A172 (cell line): ENCODE measurements around the gene SLC8A3. TPM values are rescaled to one million over a fixed set of nuclear protein-coding genes. Genes with fewer than 3 reads are reported as not detected.

Experiments
- DNase-seq: peaks from one replicate; pipeline ENCODE4 v3.0.0-alpha.2; 2015; ENCODE audit warnings: low spot score
- total RNA-seq: library from RNA; depleted of rRNA; stranded (reverse); fragments of >200 nt; shearing (Covaris generic); gene quantifications from 2 replicates; pipeline ENCODE4 v1.2.3, GENCODE V29; 2014

Gene SLC8A3
- total RNA-seq, 1 experiment from 2014 or later = not detected

DNA sequence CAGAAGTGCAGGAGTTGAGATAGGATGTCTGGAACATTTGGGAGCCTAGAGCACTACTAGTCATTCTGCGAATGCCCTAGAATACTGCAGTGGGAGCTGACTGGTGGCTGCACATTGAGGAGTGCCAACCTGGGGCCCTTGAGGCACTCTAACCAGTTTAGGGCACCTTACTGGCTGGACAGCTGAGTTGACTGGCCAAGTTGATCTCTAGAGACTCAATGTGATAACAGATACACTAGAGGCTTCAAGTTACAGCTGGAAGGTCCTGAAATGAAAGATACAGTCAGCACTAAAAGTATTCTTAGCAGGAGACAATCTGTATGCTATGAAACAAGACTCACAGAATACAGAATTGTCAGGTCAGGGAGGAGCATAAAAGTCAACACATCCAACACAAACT lies 8.0 kb downstream of the SLC8A3 start:
- no peak for DNase-seq

DNA sequence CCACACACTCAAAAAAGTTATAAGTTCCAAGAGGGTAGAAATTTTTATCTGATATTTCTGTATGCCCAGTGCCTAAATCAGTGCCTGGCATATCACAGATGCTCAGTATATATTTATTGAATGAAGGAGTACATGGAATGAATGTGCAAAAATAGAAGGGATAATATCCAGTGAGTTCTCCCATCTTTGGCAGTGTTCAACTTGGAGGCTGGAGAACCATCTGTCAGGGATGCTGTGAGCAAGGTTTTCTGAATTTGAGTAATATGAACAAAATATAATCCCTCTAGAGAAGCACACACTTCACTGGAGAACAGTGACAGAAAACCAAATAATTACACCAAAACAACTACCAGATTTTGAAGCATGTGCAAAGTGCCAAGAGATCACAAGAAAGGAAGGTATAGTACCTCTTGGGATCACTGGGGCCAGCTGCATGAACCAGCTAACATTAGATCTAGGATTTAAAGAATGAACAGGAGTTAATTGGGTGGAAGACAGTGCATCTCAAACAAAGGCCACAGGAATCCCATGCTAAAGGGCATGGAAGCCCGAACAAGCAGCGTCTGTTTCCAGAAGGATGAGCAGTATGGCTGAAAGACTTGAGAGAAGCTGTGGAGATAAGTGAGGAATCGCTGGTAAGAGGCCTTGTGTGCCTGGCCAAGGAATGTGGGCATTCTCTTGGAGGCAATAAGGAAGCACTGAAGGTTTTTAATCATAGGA lies 11.5 kb downstream of the SLC8A3 start:
- DNase-seq = no peak

DNA sequence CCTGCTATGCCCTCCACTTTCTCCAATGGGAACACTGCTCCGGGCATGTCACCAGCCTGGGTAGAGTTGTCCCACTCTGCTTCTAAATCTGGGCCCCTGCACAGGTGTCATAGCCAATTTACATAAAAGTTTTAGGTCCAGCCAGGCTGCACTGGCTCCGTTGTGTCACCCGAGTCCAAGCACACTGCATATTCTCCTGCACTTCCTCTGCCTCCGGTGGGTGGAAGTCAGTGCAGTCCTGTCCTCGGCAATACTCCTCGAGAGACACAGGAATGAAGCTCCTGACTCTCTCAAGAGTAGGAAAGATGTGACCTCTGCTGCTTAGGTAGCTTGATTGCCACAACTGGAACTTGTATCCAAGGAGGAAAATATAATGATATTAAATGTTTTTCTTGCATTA lies 15.2 kb downstream of the SLC8A3 start:
- DNase-seq = no peak

DNA sequence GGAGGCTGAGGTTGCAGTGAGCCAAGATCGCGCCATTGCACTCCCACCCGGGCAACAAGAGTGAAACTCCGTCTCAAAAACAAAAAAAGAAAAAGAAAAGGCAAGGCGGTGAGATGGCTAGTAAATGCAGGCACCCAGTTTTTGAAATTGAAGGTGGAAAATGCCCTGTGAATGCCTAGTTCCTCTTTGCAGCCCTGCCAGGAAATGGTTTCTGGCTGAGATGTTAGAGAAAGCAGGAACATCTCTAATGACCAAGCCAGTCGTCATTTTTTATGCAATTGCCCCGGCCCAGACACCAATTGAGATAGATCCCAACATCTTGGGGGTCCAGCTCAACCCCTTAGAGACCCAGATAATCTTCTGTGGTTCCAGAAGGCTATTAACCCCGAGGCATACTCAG lies 17.0 kb downstream of the SLC8A3 start:
- DNase-seq = no peak

DNA sequence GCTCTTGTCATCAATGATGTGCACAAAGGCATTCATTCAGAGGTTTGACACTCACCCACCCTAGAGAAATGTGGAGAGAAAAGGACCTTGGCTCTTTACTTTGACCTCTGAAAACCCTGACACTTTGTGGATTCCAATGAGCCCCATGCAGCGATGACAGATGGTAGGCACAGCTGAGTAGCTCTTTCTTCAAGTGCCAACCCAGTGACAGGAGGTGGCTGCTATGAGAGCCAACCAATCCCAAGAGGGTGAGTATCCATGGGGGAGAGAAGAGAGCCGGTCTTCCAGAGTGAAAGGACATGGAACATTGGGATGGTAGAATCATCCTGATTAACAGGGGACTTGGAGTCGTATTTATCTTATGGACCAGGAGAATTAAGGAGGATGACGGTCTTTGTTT lies 17.8 kb downstream of the SLC8A3 start:
- no peak for DNase-seq

DNA sequence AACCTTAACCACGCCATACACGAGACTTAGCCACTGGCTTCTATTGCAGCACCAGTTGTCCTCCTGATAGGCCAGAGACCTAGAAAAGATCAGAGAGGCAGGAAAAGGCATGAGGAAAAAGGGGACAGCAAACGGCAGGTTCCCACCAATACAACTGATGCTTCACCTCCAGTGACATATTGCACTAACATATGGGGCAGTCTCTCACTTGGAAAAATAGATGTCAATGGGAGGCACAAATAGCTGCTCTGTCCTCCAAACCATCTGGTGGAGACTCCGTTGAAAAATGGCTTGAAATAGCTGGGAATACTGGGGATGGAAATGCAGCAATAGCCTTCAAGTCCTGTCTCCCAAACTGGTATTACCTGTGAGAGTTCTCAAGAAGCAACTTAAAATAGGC lies 20.3 kb downstream of the SLC8A3 start:
- DNase-seq = no peak

DNA sequence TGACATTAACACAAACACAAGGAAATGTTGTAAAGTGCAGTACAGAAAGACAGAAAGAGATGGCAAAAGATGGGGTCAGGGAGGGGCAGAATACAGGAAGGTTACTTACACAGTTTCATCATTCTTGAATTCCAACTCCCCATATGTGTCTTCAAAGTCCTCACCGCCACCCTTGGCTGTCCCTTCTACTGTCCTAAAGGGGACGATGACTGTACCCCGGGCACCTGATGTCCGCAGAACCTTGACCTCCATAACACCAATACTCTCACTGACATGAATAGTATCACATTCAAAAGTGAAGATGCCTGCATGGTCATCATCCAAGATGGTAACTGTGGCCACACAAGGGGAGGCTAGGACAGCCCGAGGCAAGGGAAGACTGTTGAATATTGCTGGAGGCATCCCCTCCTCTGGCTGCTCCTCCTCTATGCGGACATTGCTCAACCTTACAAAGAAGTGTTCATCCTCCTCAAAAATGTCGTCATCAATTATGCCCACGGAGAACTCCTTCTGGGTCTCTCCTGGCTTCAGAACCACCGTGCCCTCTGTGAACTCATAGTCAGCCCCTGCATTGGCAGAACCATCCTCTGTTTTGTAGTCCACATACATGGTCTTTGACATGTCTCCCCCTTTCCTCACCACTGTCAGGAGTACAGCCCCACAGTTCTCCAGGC lies 22.1 kb downstream of the SLC8A3 start:
- DNase-seq = no peak

DNA sequence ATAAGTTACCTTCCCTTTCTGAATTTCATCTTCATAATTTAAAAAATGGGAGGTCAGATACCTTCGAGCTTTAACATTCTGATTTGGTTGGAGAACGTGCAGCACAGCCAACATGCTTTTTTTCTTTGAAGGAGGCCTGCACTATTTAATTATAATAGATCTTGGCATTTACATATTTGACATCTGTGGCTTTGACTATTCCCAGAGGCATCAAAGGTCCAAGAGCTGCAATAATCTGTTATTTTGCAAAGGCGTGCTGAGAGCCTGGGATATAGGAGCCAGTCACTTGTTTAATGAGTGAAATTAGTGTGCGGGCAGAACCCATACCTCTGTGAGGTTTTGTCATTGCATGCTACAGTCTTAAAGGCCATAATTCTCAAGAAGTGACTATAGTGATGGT lies 26.4 kb downstream of the SLC8A3 start:
- no peak for DNase-seq

DNA sequence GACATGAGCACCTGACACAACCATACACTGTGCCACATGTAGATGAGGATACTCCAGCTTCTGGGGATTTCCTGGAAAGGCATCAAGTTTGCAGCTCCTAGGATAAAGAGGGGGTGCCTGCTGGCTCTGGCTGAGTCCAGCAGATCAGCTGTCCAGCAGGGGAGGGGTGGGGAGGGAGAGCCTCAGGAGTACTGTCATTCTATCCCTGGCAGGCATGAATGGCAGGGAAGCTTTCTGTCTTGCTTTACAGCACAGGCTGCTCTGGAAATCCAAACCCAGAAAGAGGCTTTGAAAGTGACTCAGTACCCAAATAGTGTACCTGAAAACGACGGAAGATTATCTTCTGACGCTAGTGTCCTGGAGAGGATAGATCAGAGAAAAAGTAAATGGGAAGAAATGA lies 32.2 kb downstream of the SLC8A3 start:
- DNase-seq = no peak

DNA sequence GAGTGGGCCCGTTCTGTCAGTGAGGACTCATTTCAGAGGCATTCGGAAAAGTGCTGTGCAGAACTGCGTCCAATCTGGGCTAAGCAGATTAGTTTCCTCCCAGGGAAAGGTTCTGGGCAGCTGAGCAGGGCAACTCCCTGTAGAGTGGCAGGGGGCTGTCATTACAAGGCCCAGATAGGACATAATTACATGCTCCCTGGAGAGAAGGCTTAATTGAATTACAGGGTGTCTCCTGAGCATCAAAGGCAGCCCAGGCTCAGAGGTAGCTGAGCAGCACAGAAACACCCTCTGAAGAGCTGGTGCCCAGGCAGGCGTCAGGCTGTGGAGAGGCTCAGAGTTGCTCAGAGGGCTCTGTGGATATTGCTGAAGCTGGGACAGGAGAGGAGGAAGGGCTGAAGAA lies 36.0 kb downstream of the SLC8A3 start:
- no peak for DNase-seq

DNA sequence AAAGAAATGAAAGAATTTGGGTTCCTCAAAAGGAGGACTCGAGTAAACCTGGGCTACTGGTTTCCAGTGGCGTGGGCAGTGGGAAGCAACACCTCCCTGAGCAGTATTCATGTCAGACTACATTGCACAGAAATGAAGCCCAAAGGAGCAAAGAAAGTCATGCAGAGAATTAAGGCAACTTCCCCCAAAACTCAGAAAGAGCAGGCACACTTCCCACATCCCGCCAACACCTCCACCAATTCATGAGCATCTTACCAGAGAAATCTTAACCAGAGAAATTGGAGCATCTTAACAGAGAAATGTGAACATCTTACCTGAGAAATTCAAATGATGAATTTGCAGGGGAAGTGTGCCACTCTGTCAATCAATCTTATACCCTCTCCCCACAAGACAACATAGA lies 36.7 kb downstream of the SLC8A3 start:
- DNase-seq = no peak

DNA sequence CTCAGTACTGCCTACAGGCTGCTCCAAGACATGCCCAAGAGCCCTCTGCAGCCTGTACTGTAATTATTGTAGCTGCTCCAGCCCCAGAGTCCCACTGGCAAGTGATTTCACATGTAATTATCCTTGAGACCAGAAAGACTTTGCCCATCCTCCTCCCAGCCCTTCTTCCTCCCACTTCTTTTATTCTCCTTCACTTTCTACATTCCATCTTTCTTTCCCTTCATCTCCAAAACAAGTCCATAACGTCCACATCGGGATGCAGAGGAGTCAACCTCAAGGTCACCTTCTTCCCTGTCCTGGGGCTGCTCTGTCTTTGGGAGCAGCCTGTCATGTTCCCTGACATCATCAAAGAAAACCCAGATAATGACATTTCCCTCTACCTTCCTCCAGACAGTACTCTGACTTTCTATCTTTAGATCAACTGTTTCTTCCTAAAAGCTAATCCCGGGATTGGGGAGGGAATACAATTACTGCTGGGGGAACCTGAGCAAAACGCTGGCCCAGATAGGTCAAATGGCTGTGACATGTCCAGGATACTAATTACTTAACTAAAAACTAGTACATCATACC lies 39.1 kb downstream of the SLC8A3 start:
- no peak for DNase-seq

DNA sequence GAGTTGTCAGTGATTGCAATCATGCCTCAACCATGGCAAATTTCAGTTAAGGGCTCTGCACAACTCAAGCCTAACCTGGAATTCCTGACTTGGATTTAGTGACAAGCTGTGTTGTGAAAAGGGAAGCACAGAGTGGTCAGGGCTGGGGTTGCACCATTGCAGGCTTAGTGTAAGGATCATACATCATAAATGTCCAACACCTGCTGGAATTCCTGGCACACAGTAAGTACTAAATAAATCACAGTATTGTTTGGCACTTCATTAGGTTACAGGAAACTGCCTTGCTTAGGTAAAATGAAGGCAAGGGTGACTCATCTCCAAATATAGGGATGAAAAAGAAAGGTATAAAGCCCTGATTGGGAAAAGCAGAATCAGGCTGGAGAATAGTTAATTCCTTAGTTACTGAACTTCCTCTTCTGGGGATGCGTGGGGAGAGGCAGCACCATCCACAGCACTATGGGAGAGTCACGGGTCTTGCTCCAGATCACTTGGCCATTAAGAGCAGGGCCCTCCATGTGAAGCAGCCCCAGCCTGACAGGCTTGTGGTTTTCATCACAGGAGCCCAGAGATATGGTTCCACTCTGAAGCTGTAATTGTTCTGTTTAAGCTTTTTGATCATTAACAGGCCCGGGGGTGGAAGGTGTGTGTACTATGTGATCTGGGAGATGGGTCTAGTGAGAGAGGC lies 39.7 kb downstream of the SLC8A3 start:
- no peak for DNase-seq

DNA sequence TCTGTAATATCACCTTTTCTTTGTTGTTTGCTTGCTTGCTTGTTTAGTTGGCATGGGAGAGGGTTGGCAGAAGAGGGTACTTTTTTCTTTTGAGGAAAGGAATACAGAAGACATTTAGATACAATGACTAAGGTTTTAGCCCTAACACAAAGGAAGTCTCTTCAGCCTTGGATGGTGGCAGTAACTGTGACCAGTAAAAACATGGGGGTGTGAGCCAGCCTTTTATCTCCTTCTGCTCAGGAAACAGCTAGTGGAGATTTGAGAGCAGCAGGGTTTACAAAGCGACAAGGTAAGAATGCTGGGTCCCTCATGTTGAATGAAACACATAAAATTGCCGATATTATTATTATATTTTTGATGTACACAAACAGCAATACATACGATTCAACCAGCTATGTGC lies 40.4 kb downstream of the SLC8A3 start:
- DNase-seq = no peak

DNA sequence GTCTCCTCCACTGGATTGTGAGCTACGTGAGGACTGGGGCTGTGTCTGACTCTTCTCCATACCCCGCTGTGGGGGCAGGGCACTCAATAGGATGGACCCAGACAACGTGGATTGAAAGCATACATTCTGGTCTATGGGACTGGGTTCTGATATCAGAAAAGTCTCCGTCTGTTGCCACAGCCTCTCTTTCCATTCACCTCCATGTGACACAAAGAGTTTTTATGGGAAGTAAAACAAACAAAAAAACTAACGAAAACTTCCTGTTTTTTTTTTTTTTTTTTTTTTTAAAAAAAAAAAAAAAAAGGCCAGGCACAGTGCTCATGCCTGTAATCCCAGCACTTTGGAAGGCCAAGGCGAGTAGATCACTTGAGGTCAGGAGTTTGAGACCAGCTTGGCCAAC lies 44.7 kb downstream of the SLC8A3 start:
- no peak for DNase-seq

DNA sequence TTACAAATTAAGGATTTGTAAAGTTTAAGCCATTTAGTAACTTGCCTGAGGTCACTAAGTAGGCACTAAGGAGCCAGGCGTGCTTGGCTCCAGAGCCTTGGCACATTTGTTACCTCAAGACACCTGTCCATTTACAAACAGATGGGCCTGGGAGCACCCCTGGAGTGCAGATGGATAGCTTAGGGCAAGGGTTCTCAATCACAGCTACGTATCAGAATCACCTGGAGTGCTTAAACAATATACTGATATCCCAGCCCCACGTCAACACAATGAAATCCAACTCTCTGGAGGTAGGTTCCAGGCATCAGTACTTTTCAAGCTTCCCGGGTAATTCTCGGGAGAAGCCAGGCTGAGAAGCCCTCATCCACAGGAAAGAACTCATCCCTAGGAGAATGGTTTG lies 45.4 kb downstream of the SLC8A3 start:
- no peak for DNase-seq

DNA sequence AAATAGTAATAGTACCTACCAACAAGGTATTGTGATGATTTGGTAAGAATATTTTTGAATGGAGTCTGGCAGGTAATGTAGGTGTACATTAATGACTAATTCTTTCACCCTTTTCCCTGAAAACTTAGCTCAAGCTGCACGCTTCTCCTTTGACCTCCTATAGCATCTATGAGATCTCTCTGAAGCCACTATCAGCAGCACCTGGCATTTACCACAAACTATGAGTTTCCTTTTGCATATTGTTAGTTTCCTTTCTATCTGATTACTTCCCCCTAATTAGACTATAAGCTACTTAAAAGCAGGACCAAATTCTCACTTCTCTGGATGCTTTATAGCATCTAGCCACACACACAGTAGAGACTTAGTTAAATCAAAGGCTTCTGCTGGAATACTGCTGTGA lies 48.1 kb downstream of the SLC8A3 start:
- no peak for DNase-seq

DNA sequence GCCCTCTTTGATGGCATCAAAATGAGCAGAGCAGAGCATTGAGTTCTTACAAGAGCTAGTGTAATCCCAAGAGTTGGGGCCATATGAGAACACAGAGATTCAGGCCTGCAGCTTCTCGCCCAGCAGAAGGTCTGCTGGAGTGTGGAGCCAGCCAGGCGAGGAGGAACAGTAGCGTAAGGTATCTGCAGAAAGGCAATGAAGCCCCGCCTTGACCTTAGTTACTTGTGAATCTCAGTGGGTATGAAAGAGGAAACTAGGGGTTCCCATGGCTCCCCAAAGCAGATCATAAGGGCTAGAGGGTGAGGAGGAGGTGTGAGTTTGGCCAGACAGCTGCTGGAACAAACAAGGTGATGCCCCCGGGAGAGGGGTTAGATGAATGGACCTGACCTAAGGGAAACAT lies 49.4 kb downstream of the SLC8A3 start:
- no peak for DNase-seq

DNA sequence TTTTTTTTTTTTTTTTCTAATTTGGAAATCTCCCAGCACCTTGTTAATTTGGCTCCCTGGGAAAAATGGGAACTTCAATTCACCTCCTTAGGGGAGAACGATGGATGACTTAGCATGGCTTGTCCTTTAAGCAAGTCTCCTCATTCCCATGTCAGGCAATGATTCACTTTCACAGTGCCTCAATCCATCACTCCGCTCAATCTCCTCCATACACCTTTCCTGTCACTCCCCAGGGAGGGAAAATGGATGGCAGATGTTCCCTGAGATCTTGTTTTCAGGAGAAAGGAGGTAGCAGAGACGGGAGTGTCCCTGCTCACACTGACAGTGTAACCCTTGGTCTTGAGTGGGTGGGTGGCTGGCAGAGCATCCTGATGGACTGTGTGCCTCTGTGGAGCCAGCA lies 51.0 kb downstream of the SLC8A3 start:
- no peak for DNase-seq

DNA sequence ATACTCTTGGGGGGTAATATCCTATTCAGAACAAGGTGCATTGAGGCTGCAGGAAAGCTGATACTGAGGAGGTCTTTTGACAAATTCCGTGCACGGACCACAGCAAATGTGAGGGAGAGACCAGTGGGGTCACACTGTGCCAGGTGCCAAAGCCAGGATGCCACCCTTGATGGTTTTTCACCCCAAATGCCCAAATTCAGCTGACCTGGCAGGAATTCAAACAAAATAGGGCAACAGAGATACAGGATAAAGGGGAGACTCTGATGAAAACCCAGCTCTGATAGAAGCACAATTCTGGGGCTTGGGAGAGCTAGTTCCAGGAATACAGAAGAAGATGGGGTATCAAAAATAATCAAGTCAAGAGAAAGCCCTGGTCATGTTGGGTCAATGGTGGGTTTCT lies 55.3 kb downstream of the SLC8A3 start:
- no peak for DNase-seq

DNA sequence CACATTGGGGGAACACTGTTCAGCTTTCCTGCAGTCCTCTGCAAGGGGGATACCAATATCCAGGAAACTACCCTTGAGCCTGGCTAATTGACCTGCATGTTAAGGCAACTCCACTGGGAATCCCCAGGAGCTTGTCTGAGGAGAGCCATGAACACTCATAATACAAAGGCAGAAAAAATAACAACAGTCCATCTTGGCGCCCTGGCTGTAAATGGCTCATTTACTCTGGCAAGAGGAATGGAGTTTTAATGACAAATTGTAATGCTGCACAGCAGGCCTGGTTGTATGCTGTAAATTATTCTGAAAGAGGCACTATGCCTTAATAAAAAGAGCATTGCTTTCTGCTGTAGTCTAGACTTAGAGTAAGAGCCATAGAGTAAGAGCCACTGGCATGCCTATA lies 58.3 kb downstream of the SLC8A3 start:
- no peak for DNase-seq

DNA sequence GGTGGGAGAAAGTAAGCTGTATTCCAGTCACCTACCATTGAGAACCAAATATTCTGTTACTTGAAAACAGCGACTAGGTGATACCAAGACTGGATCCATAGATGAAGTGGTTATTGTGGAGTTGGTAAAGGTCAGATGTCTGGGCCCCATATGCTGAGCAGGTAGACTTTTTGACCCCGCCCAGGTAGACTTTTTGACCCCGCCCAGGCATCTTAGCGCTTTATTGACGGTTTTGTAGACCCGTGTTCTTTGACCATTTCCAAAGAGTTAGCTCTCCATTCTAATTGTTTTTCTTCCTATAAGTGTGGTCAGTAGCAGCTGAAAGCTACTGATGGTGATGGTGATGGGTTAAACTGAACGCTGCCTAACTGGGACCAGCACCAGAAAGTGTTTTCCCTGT lies 61.6 kb downstream of the SLC8A3 start:
- DNase-seq = no peak

DNA sequence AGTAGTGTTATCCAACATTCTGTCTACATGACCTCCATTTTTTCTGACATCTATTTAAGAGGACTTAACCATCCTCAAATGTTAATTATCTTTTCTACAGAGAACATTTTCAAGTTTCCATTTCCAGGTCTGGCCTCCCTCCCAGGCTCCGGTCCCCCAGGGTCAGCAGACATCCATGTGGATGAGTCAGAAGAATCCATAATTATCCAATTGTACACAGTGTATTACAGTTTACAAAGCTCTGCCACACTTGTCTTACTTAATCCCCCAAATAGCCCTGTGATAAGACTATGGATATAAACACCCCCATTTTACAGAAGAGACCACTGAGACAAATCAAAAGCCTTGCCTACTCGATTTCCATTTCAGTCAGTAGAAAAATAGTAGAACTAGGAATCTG lies 65.0 kb downstream of the SLC8A3 start:
- DNase-seq = no peak
